HG02981 (cell line): Measurements from ENCODE around the gene FHOD3.

Source experiments
- ATAC-seq: cut with Tn5 transposase; IDR thresholded peaks from one replicate; pipeline ENCODE4 v1.9.1; 2021; ENCODE audit warnings: mild to moderate bottlenecking, moderate library complexity; ENCODE audit not compliant: unreplicated experiment

FHOD3 gene

DNA sequence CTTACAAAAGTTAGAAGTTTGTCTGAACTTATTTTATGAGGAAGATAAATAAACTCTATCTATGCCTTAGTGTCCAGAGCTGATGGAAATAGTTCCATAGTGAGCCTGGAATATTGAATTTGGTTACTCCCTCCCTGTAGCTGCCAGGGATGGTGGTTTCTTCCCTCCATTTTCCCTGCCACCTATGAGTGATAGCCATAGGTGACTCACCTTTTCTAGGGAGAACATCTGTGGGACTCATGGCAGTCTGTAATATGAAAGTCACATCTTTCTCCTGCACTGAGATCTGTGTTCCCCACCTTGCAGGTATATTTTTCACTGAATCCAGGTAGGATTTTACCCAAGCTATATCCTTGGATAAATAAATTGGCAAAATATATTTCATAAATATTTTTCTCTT is 382.5 kb downstream of the FHOD3 start:
- ATAC-seq = no peak

DNA sequence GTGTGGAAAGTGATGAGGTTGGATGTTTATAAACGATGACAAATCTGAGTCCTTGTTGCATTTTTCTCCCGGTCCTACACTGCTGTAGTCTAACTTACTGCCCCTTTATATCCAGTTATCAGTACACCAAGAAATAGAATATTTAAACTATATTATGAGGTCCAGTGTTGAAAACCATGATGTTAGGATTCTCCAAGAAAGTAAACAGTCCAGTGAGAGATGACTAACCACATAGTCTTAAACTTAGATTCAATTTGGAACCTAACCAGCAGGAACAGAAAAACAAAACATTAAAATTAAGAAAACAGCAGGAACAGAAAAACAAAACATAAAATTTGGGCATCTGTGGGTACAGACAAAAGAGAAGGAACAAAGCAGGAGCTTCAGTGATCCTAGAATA is 388.1 kb downstream of the FHOD3 start:
- ATAC-seq = no peak

DNA sequence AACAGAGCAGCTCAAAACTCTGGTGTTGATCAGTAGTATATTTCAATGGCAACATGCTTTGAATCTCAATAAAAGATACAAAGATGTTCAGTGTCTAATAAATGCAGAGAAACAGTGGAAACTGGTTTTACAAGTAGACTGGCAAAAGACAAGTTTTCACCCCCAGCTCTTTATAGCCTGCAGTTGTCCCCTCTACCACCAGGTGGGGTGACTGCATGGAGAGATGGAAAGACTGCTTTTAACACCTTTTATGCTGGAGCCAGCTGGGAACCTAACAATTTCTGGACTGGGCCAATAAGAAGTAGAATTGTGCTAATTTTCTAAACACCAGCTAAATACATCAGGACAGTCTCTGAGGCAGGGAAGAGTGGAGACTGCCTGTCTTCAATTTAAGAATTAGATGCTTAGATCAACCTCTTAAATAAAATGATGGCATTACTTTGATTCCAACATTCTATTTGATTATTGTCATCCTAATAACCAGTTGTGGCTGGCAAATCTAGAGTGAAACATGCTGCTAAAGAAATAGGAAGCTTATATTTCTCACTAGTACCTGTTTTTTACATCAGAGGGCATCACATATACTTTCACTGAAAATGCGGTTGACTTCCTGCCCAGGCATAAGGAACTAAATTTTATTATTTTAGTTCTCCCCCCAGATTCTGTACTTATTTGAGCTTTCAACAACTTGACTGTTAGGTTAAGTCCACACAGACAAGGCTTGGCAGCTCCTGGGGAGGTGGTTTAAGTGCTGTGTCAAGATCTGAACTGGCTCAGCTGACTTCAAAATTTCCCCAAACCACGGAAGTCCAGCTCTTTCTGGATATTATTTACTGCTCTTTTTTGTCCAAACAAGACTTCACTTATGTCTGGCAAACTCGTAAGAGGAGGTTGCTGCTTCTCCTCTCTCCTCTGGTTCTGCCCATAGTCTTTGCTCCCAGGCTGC is 390.8 kb downstream of the FHOD3 start:
- ATAC-seq = peak; percentile 61

DNA sequence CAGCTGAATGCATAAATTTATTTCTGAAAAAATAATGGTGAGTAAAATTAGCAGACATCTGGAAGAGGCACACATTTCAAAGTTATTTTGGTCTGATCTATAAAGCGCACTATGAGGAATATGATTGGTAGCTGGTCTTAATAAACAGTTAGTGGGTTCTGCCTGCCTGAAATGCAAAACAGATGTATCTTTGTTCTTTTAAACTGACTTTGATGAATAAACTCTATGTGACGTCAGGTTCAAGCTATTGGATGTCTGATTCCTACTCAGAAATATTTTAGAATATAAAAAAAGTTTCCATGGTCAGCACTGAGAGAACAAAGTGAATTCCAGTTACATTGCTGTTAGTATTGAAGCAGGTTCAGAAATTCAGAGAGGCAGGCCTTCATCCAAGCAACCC is 394.9 kb downstream of the FHOD3 start:
- no peak for ATAC-seq

DNA sequence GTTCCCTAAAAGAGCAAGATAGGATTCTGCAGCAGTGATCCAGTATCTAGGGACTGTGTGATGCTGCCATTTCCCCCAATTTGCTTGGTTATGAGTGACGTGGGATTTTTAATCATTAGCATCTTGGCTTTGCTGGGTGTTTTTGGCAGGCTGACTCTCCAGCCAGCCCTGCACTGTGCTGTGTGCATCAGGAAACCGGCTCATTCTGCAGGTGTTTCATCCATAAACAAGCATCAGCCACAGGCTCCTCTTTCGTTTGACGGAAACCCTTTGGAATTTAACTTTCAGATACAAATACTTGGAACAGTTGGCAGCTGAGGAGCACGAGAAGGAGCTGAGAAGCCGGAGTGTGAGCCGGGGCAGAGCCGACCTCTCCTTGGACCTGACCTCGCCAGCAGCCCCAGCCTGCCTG is 395.4 kb downstream of the FHOD3 start:
- ATAC-seq = no peak

DNA sequence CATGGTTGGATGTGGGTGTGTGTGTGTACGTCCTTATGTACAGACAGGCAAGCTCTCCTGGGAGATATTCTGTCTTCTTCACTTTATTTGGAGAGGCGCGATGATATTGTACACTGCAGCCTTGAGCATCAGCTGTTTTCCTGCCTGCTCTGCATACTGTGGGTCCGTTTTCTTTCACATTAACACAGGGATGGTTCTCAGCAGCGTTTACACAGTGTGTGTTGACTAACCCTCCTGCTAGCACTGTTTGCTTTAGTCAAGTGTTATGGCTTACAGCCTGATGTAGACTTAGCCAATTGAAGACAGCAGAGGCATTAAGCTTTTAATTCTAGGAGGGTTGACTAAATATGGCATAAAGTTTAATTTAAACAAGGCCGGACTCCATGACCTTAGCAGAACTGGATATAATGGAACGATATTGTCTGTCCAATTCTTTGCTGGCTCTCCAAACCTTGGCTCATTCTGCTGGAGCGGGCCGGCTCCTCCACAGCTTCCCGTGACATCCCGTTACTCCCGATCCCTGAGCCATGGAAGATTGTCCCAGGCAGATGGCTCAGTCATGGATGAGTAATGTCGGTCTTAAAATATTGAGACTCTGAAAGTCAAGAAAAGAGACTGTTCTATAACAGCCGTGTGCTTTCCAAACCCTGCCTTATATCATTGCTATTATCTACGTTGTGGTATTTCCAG is 396.6 kb downstream of the FHOD3 start:
- no peak for ATAC-seq

DNA sequence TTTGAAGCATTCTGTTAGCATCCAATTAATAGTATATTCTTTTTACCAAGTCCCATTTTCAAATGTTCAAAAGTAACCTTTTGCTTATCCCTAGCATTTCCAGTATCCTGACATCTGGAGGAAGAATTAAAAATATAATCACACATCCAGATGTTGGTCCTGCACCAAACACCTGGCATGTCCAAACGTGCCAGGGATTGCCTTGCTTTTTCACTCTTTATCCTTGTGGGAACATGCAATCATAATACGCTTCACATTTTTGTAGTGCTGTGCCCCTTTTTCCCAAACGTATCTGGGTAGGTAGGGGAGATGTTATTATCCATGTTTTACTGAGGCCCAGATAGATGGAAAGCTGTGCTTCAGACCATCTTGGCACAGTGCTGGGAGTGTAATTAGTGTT is 398.3 kb downstream of the FHOD3 start:
- no peak for ATAC-seq

DNA sequence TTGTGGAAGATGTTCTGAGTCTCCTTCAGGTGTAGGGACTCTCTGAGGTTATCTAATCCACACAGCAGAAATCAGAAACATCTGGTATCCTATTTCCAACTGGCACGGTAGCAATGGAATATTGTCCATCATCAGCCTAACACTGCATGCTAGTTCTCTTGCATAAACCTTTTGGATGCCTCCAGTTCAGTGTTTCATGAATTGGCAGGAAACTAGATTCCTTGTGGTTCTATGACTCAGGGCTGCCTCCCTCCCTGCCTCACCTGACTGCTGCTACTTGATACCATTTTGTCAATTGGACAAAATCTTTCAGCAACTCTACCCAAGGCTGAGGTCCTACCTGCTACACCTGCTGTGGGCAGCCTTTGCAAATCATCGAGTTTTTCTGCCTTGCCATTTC is 400.4 kb downstream of the FHOD3 start:
- ATAC-seq = no peak

DNA sequence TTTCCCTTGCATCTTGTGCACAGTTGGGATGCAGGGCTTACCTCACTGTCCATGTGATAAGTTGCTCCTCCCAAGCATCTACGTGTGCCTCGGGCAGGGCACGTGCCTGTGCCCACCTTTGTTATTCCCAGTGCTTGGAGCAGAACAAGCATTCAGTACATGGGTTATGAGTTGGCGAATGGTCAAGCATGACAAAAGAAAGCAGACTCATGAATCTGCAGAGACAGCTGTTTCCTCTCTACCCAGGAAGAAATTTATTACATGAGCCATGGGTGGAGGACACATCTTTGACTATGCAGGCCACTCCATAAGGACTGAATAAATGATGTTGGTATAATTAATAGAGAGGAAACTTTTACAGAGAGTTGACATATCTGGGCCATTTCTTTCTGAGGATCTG is 403.4 kb downstream of the FHOD3 start:
- ATAC-seq = no peak

DNA sequence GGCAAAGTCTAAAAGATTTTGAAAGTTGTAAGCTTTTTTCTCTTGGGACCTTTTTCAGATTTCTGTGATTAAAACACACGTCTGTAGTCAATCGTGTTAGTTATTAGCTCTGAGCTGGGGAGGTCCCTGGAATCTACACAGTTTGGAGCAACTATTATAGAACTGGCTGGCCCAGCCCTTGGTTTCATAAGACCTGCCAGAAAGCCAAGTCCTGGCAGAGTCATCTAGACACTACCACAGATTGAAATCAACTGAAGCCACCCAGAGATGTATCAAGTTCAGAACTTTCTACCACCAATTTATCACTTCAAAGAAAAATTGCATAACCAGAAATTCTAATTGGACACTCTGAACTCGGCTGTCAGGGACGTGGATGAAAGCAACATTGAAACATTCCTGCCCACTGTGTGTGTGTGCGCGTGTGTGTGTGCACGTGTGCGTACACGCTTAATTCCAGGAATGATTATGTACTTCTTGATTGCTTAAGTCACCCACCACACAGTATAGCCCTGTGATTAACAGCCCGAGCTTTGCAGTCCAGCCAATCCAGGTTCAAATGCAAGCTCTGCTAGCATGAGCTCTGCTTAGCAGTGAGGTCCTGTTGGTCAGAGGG is 405.0 kb downstream of the FHOD3 start:
- no peak for ATAC-seq

DNA sequence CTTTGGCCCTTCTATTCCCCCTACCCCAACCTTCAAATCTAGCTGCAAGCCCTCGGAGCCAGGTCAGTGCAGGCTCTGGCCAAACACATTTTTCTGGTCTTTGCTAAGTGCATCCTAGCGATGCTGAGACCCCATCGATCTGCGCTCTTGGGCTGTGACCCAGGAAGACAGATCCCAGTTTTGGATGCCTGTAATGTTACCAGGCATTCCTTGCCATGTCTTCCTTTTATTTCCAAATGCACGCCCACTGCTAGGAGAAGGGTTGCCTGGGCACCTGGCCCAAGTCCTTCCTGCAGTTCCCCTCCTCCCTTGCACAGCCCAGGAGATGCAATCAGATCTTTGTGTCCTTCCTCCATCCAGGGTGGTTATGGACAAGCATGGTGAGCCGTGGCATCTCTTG is 406.6 kb downstream of the FHOD3 start:
- no peak for ATAC-seq

DNA sequence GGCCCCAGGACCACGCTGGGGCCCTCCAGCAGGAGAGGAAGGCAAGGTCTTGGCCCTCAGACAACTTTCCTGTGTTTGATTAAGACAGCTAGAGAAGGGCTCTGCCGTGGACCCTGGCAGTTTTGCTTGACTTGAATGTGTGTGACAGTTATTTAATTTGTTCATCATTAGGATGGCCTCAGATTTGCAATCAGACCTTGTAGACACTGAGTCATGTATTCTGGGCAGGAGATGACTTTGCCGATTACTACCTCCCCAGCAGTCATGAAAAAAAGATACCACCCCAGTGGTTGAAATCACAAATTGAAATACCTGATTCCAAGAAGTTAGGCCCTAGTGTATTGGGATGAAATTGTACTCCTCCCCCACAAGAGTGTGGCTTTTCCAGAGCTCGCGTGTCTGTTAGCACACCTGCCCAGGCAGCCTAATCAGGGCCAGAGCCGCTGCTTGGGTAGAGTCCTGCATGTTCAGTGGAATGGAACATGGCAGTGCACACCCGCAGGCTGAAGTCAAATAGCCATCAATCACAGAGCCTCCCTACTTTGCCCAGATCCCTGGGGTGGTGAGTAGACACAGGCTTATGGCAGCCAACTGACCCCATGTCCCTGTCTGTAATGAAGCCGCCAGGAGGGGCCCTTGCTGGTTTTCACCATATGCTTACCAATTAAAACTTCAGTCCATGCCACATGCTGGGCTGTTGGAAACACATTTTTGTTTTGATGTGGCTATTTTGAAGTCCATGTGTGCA is 408.8 kb downstream of the FHOD3 start:
- no peak for ATAC-seq

DNA sequence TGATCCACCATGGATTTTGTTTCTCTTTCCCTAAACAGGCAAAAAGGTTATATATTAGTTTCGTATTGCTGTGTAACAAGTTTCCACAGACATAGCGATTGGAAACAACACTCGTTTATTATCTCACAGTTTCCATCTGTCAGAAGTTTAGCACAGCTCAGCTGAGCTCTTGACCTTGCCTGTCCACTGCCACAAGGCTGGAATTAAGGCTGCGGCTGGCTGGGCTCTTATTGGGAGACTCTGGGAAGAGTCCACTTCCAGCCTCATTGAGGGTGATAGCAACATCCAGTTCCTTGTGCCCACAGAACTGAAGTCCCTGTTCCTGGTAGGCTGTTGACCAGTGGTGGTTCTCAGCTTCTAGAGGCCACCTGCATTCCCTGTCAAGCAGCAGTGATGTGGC is 410.9 kb downstream of the FHOD3 start:
- ATAC-seq = no peak

DNA sequence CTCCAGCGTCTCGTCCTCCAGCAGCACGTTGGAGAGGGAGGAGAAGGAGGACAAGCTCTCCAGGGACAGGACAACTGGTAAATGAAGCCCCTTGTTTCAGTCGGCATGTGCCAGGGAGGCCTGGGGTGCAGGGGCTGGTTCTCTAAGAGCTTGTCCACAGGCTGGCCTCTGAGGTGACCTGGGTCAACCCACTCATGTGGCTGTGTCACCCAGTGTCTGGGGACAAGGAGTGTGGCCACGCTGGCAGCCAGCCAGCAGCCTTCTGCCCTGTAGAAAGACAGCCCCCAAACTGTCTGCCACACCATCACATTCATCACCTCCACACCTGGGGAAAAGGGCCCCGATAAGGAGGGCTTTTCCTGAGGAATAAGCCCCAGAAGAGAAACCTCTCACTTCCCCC is 411.8 kb downstream of the FHOD3 start:
- ATAC-seq = no peak

DNA sequence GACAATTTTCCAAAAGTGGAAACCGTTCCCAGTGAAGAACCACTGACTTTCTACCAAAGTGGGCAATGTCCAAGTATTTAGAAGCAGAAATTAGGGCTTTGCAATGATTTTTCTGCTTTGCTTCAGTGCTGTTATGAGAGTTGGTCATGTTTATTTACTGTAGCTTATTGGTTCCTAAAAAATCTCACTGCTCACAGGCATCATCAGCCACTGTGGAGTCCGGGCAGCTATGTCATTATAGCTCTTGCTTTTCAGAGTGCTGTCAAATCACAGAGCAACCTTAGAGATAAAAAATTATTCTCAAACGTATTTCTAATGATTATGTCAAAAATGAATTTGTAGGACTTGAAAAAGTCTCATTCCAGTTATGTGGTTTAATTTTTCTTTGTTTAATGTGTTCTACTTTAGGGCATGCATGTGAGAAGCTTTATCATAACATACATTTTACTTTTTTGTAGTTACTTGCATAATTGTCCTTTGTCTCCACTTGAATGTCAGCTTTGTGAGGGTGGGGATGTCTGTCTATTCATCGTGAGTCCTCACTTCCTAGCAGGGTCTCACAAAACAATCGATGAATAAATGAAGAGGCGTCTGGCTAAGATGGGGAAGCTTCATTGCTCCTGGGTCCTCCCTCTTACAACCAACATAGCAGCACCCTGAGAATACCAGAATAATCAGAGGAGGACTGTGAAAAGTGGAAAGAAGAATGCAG is 413.7 kb downstream of the FHOD3 start:
- ATAC-seq = no peak

DNA sequence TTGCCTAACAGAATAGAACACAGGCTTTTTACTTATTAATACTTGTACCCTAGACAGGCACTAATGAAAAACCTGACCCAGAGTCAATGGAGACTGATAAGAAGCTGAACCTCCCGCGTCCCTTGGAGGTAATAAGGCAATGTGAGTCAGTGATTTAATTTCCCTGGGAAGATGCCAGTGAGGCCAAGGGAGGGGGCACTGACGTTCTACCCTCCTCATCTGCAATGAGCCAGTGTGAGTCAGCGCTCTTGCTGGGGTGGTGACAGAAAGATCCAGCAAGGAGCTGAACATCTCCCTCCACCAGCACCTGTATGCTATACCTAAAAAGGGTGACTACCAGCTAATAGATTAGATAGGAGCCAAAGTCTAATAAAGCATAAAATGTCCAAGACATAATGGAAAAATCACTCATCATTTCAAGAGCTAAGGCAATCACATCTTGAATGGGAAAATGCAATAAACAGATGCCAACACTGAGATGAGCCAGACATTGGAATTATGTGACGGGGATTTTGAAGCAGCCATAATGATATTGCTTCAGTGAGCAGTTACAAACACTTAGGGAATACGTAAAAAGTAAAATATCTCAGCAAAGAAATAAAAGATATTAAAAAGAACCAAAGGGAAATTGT is 414.4 kb downstream of the FHOD3 start:
- ATAC-seq = no peak

DNA sequence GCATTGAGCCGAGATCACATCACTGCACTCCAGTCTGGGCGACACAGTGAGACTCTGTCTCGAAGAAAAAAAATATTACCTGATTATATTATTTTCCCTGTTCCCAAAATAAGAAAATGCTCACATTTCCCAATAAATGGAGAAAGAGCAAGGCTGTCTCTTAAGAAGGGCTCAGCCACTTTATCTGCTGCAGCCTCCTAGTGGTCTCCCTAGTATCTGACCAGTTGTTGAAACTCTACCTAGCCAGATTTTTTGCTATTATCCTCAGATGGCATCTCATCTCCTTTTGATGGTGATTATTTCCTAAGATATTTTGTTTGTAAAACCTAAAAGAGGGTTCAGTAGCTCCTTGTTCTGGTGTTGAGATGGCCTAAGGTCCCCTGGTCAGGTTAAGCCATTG is 417.0 kb downstream of the FHOD3 start:
- no peak for ATAC-seq

DNA sequence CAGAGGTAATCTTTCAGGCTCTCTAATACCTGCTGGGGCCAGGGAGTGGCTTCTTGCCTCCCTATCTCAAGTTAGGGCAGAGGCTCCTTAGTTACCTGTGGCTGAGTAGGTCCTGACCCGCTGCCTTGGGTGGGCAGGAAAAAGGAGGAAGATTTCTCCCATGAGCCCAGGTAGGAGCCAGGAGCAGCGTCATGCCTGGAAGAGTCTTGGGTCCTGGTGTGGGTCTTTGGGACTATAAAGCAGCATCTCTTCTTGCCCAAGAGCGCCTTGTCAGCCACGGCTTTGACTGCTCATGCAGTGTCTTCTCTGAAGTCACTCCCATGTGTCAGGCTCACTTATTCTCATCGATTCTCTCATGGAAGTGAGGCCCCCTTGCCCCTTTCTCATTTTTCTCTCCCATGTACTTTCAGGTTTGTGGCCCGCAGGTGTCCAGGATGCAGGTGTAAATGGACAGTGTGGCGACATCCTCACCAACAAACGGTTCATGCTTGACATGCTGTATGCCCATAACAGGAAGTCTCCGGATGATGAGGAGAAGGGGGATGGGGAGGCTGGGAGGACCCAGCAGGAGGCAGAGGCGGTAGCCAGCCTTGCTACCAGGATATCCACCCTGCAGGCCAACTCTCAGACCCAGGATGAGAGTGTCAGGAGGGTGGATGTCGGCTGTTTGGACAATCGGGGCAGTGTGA is 420.1 kb downstream of the FHOD3 start:
- ATAC-seq = no peak

DNA sequence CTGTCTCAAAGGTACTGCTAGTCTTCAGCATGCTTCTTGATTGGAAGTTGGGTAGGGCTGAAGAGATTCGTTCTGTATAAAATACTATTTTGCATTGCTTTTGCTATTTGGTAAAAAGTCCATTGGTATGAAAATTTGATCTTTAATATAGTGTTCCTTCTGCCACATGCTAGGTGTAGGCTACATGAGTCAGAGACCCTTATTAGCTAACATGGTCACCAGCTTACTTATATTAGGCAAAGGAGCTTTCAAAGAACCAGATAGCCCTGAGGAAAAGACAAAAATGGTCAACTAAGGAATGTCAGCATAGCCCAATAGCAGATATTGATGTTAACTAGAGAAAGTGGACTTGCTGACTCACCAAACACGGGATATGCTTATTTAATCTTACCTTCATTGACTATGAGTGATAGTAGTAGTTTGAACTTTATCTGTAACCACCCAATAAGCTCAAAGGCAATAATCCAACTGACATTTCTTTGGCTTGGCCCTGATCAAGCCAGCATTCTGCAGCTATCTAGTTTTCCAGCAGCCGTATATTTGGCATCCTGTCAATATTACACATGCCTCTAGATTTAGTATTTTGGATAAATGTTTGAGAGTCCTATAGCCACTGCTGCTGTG is 421.3 kb downstream of the FHOD3 start:
- no peak for ATAC-seq
